CD4-positive, CD25-positive, alpha-beta regulatory T cell (primary cell): ENCODE results near the gene PRKACA. TPM values are rescaled to one million over a fixed set of nuclear protein-coding genes. Genes with fewer than 3 reads are reported as not detected.
A peak's percentile ranks its signal among the peaks of the same experiment; 100 is the strongest.

ENCODE experiments used
- ATAC-seq, 2 donors: fragments of 150-1000 bp; cut with Tn5 transposase; one replicate each; pipeline ENCODE4 v1.10.0; 2021; ENCODE audit warnings: low read depth in 2 of 2, moderate number of reproducible peaks in 2 of 2, moderate library complexity in 1 of 2
- DNase-seq, 3 donors: peaks; one replicate each; pipeline versions ENCODE4 v3.0.0 to v3.0.0-alpha.2; 2012 to 2022; ENCODE audit warnings: mixed read lengths in 1 of 3
- H3K27ac ChIP-seq: one replicate; pipeline ENCODE4 v1.7.0; 2013; ENCODE audit warnings: mild to moderate bottlenecking, low read length; ENCODE audit not compliant: insufficient read depth, poor library complexity, severe bottlenecking
- H3K27me3 ChIP-seq: one replicate; pipeline ENCODE4 v1.7.0; 2013; ENCODE audit warnings: low read length; ENCODE audit not compliant: control insufficient read depth, insufficient read depth
- H3K36me3 ChIP-seq: one replicate; pipeline ENCODE4 v1.7.0; 2013; ENCODE audit warnings: mild to moderate bottlenecking, low read length, moderate library complexity; ENCODE audit not compliant: control insufficient read depth, insufficient read depth
- H3K4me1 ChIP-seq: 2 replicates; pipeline ENCODE4 v1.7.0; 2013; ENCODE audit warnings: mild to moderate bottlenecking, low read length; ENCODE audit not compliant: insufficient read depth, control insufficient read depth, poor library complexity, severe bottlenecking
- H3K4me3 ChIP-seq: one replicate; pipeline ENCODE4 v1.7.0; 2013; ENCODE audit warnings: low read depth, mild to moderate bottlenecking, low read length, moderate library complexity
- H3K9me3 ChIP-seq, 2 experiments: 1 replicate in 1 of 2; 2 replicates in 1 of 2; pipeline ENCODE4 v1.7.0; 2013; ENCODE audit warnings: low read length in 2 of 2, mild to moderate bottlenecking in 1 of 2, moderate library complexity in 1 of 2; ENCODE audit not compliant: control insufficient read depth in 2 of 2
- H3K27ac Mint-ChIP-seq, 3 donors: one replicate each; pipeline ENCODE4 v1.8.0; 2020 to 2022; ENCODE audit warnings: mild to moderate bottlenecking in 3 of 3, mixed read lengths in 3 of 3, moderate library complexity in 2 of 3
- H3K27me3 Mint-ChIP-seq: one replicate; pipeline ENCODE4 v1.8.0; 2022; ENCODE audit warnings: mild to moderate bottlenecking, mixed read lengths
- H3K36me3 Mint-ChIP-seq: one replicate; pipeline ENCODE4 v1.8.0; 2020; ENCODE audit warnings: mixed read lengths
- H3K4me1 Mint-ChIP-seq, 4 donors: one replicate each; pipeline ENCODE4 v1.8.0; 2020 to 2022; ENCODE audit warnings: mixed read lengths in 4 of 4, mild to moderate bottlenecking in 1 of 4
- H3K4me3 Mint-ChIP-seq, 4 donors: one replicate each; pipeline ENCODE4 v1.8.0; 2020 to 2022; ENCODE audit warnings: mild to moderate bottlenecking in 4 of 4, mixed read lengths in 4 of 4, moderate library complexity in 3 of 4
- H3K9me3 Mint-ChIP-seq, 7 donors: one replicate each; pipeline ENCODE4 v1.8.0; 2020 to 2022; ENCODE audit warnings: mixed read lengths in 7 of 7, mild to moderate bottlenecking in 3 of 7, moderate library complexity in 2 of 7
- polyA plus RNA-seq, 4 donors: library from polyadenylated mRNA; unstranded; fragments of 300-500 nt; fragmentation: Illumina TruSeq; gene quantifications; one replicate each; pipeline ENCODE4 v1.2.3, GENCODE V29; 2021
- total RNA-seq: library from RNA; stranded (reverse); gene quantifications from one replicate; pipeline ENCODE4 v1.2.3, GENCODE V29; 2022

Gene PRKACA
- total and polyA plus RNA-seq, 5 donors from 2014 or later, result 0.47 to 40.2 (median 1.4) TPM

DNA sequence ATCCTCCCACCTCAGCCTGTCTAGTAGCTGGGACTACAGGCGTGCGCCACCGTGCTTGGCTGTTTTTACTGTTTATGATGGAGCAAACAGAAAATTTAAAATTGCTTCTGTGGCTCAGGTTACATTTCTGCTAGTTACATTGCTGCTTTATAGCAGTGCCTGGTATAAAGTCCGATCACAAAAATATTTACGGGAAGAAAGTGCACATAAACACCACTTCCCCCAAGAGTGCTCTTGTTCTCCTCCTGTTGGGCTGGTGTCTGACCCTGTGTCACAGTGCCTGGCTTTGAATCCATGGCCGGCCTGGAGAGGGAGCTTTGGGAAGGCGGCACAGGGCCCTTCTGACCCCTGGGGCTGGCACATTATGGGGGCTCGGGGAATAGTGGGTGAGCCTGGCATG lies 11.9 kb downstream of the PRKACA start:
- no peaks in the 10 kb centered on the region for H3K9me3 Mint-ChIP-seq
- Histone ChIP-seq H3K36me3 (peaks cover 25% of the 10 kb centered on the region), H3K9me3 (no peaks in the 10 kb centered on the region), H3K4me1 (no peaks in the 10 kb centered on the region), H3K27me3 (no peaks in the 10 kb centered on the region), H3K27ac (no peak overlapping the region), H3K4me3 (no peak overlapping the region)
- H3K27ac Mint-ChIP-seq, result peak overlapping the region in 1 of 3 donors; percentile 42
- no peak overlapping the region for H3K4me3 Mint-ChIP-seq
- peaks cover 4% of the 10 kb centered on the region for H3K36me3 Mint-ChIP-seq
- peaks cover 0 to 7% (median 4%) of the 10 kb centered on the region in 4 donors for H3K4me1 Mint-ChIP-seq
- no peak for DNase-seq
- ATAC-seq, result no peak
- no peaks in the 10 kb centered on the region for H3K27me3 Mint-ChIP-seq

DNA sequence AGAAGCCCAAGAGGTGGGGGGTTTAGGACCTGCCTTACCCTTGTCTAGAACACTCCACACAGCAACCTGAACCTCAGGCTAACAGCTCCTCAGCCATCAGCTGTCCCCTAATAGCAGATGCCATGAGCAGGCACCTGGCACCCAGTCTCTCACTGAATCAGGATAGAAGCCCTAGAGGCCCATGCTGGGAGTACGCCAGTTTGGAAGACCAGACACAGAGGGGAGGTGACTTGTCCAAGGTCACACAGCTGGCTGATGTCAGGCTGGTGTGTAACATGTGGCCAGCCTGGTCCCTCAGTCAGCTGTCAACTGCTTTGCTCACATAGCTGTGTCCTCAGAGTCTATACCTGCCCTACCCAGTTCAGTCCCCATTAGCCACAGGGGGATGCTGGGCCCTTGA lies 14.3 kb downstream of the PRKACA start:
- Histone ChIP-seq H3K27ac (no peak overlapping the region), H3K27me3 (no peaks in the 10 kb centered on the region), H3K9me3 (no peaks in the 10 kb centered on the region), H3K4me1 (no peaks in the 10 kb centered on the region), H3K4me3 (no peak overlapping the region), H3K36me3 (peaks cover 28% of the 10 kb centered on the region)
- ATAC-seq, result no peak
- no peaks in the 10 kb centered on the region for H3K27me3 Mint-ChIP-seq
- DNase-seq, result no peak
- no peak overlapping the region for H3K4me3 Mint-ChIP-seq
- H3K27ac Mint-ChIP-seq, result no peak overlapping the region
- H3K4me1 Mint-ChIP-seq, result peaks cover 0 to 5% (median 0%) of the 10 kb centered on the region in 4 donors
- no peaks in the 10 kb centered on the region for H3K9me3 Mint-ChIP-seq
- peaks cover 5% of the 10 kb centered on the region for H3K36me3 Mint-ChIP-seq

DNA sequence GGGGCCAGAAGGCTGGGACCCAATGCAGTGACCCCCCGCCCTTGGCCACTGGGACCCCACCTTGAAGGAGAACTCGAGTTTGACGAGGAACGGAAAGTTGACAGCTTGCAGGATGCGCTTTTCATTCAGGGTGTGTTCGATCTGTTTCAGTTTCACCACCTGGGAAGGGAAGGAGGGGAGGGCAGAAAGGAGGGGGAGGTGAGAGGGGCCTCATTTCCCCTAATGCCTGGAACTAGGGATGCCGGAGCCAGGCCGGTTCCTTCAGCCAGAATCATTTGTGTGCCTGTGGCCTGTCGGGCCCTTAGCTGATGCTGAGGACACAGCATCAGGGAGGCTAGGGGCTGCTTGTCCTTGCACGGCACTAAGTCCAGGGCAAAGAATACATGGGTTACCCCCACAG lies 14.8 kb downstream of the PRKACA start:
- Histone ChIP-seq H3K4me3 (no peak overlapping the region), H3K27me3 (no peaks in the 10 kb centered on the region), H3K4me1 (no peaks in the 10 kb centered on the region), H3K9me3 (no peaks in the 10 kb centered on the region), H3K27ac (no peak overlapping the region), H3K36me3 (peaks cover 31% of the 10 kb centered on the region)
- Mint-ChIP-seq H3K27ac (no peak overlapping the region), H3K4me1 (peaks cover 0 to 2% (median 0%) of the 10 kb centered on the region in 4 donors), H3K9me3 (no peaks in the 10 kb centered on the region), H3K4me3 (no peak overlapping the region), H3K36me3 (peaks cover 9% of the 10 kb centered on the region), H3K27me3 (no peaks in the 10 kb centered on the region)
- ATAC-seq, result no peak
- DNase-seq, result no peak

DNA sequence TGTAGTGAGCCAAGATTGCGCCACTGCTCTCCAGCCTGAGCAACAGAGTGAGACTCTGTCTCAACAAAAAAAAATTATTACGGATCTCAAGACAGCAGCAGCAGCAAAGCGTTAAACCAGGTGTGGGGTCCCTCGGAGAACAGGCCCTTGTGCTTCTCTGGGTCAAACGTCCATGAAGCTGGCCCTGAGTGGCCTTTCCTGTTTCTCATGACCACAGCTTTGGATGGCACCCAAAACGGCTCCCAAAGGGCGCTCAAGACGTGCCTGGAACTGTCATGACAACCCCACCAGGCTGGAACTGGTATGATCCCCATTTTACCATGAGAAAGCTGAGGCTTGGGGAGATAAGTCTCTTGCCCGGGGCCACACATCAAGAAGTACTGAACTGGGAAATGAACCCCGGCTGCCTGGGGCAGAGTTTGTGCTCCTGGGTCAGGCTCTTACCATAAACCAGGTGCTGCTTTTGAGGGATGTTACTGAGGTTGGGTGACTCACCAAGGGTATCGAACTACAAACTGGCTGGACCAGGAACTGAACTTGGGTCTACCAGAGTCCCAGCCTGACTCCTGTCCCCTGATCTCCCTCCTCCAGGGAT lies 15.4 kb downstream of the PRKACA start:
- Histone ChIP-seq H3K4me3 (no peak overlapping the region), H3K9me3 (no peaks in the 10 kb centered on the region), H3K27me3 (no peaks in the 10 kb centered on the region), H3K27ac (no peak overlapping the region), H3K4me1 (no peaks in the 10 kb centered on the region), H3K36me3 (peaks cover 34% of the 10 kb centered on the region)
- DNase-seq, result no peak
- Mint-ChIP-seq H3K27ac (no peak overlapping the region), H3K4me1 (peaks cover 0 to 3% (median 0%) of the 10 kb centered on the region in 4 donors), H3K27me3 (no peaks in the 10 kb centered on the region), H3K4me3 (no peak overlapping the region), H3K9me3 (no peaks in the 10 kb centered on the region), H3K36me3 (peaks cover 10% of the 10 kb centered on the region)
- ATAC-seq, result no peak

DNA sequence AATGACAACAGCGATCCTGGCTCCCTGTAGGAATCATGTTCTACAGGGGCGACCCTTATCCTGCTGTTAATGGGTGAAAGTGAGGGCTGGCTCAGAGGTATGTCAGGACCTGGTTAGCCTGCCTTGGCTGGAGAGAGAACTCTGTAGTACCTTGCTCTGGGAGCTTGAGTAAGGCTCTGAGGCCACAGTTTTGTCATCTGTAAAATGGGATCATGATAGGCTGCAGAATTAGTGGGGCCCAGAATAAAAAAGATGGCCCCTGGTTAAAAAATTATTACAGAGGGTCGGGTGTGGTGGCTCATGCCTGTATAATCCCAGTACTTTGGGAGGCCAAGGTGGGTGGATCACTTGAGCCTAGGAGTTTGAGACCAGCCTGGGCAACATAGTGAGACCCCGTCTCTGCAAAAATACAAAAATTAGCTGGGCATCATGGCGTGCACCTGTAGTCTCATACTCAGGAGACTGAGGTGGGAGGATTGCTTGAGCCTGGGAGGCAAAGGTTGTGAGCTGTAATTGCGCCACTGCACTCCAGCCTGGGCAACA lies 16.5 kb downstream of the PRKACA start:
- Mint-ChIP-seq H3K4me1 (peaks cover 0 to 3% (median 0%) of the 10 kb centered on the region in 4 donors), H3K36me3 (peaks cover 15% of the 10 kb centered on the region), H3K9me3 (no peaks in the 10 kb centered on the region), H3K4me3 (no peak overlapping the region), H3K27me3 (no peaks in the 10 kb centered on the region), H3K27ac (peak overlapping the region in 1 of 3 donors; percentile 56)
- ATAC-seq (no peak), DNase-seq (no peak)
- Histone ChIP-seq H3K4me1 (no peaks in the 10 kb centered on the region), H3K36me3 (peaks cover 41% of the 10 kb centered on the region), H3K9me3 (no peaks in the 10 kb centered on the region), H3K27me3 (no peaks in the 10 kb centered on the region), H3K4me3 (no peak overlapping the region), H3K27ac (no peak overlapping the region)

GRCh38 chr19:14097532-14098151 lies 19.9 kb downstream of the PRKACA start:
- peaks cover 15% of the 10 kb centered on the region for H3K36me3 Mint-ChIP-seq
- no peak for ATAC-seq
- no peak overlapping the region for H3K4me3 Mint-ChIP-seq
- no peak overlapping the region for H3K27ac ChIP-seq
- H3K36me3 ChIP-seq, result peaks cover 27% of the 10 kb centered on the region
- H3K27me3 Mint-ChIP-seq, result peaks cover 5% of the 10 kb centered on the region
- H3K9me3 Mint-ChIP-seq, result peaks cover 0 to 8% (median 0%) of the 10 kb centered on the region in 7 donors
- H3K27me3 ChIP-seq, result no peaks in the 10 kb centered on the region
- H3K4me3 ChIP-seq, result no peak overlapping the region
- H3K27ac Mint-ChIP-seq, result no peak overlapping the region
- H3K4me1 Mint-ChIP-seq, result peaks cover 5 to 12% (median 7%) of the 10 kb centered on the region in 4 donors
- no peak for DNase-seq
- no peaks in the 10 kb centered on the region for H3K4me1 ChIP-seq
- peaks cover 0 to 6% of the 10 kb centered on the region in 2 experiments for H3K9me3 ChIP-seq

- Histone ChIP-seq H3K4me3 (no peak overlapping the region), H3K27me3 (no peaks in the 10 kb centered on the region), H3K36me3 (peaks cover 22% of the 10 kb centered on the region), H3K4me1 (peaks cover 9% of the 10 kb centered on the region), H3K27ac (no peak overlapping the region), H3K9me3 (peaks cover 0 to 6% of the 10 kb centered on the region in 2 experiments)
- Mint-ChIP-seq H3K4me3 (no peak overlapping the region), H3K27me3 (peaks cover 12% of the 10 kb centered on the region), H3K27ac (no peak overlapping the region), H3K9me3 (peaks cover 0 to 8% (median 1%) of the 10 kb centered on the region in 7 donors), H3K4me1 (peaks cover 5 to 20% (median 13%) of the 10 kb centered on the region in 4 donors), H3K36me3 (peaks cover 16% of the 10 kb centered on the region)
- no peak for ATAC-seq
- DNase-seq, result no peak
These were observed 21.1 kb downstream of the PRKACA start for GRCh38 chr19:14096272-14096992.
